GM23248 (cell line): ENCODE data around the gene CHST7. TPM values are rescaled to one million over a fixed set of nuclear protein-coding genes. Genes with fewer than 3 reads are reported as not detected.

Experiments used
- DNase-seq: peaks from one replicate; pipeline ENCODE4 v3.0.0-alpha.2; 2015
- H2AFZ ChIP-seq: fragments of 200-600 bp; sonication (generic); 2 replicates; pipeline ENCODE4 v1.6.1; 2016; ENCODE audit warnings: antibody characterized with exemption
- H3F3A ChIP-seq: fragments of 200-600 bp; sonication (generic); 2 replicates; pipeline ENCODE4 v1.6.1; 2016; ENCODE audit warnings: mild to moderate bottlenecking, antibody characterized with exemption, mixed run types; ENCODE audit not compliant: insufficient read depth
- H3K27ac ChIP-seq: fragments of 200-600 bp; sonication (generic); 2 replicates; pipeline ENCODE4 v1.5.1; 2016; ENCODE audit warnings: mild to moderate bottlenecking
- H3K27me3 ChIP-seq: fragments of 200-600 bp; sonication (generic); replicated peaks from 2 replicates; pipeline ENCODE4 v1.6.1; 2016; ENCODE audit warnings: mild to moderate bottlenecking; ENCODE audit not compliant: insufficient read depth
- H3K36me3 ChIP-seq: fragments of 200-600 bp; sonication (generic); 2 replicates; pipeline ENCODE4 v1.6.1; 2016; ENCODE audit warnings: low read depth, mild to moderate bottlenecking
- H3K4me1 ChIP-seq: fragments of 200-600 bp; sonication (generic); 2 replicates; pipeline ENCODE4 v1.6.1; 2016; ENCODE audit warnings: mild to moderate bottlenecking; ENCODE audit not compliant: insufficient read depth
- H3K4me2 ChIP-seq: fragments of 200-600 bp; sonication (generic); one replicate; pipeline ENCODE4 v1.6.1; 2016; ENCODE audit warnings: mild to moderate bottlenecking; ENCODE audit not compliant: unreplicated experiment
- H3K4me3 ChIP-seq: fragments of 200-600 bp; sonication (generic); 2 replicates; pipeline ENCODE4 v1.5.1; 2016; ENCODE audit warnings: mild to moderate bottlenecking
- H3K79me2 ChIP-seq: fragments of 200-600 bp; sonication (generic); 2 replicates; pipeline ENCODE4 v1.6.1; 2016; ENCODE audit warnings: mild to moderate bottlenecking; ENCODE audit not compliant: insufficient read depth
- H3K9ac ChIP-seq: fragments of 200-600 bp; sonication (generic); 2 replicates; pipeline ENCODE4 v1.6.1; 2016; ENCODE audit warnings: mild to moderate bottlenecking
- H3K9me2 ChIP-seq: fragments of 200-600 bp; sonication (generic); 2 replicates; pipeline ENCODE4 v1.6.1; 2016; ENCODE audit warnings: mixed run types, mild to moderate bottlenecking, moderate library complexity; ENCODE audit not compliant: insufficient read depth
- H3K9me3 ChIP-seq: fragments of 200-600 bp; sonication (generic); one replicate; pipeline ENCODE4 v1.6.1; 2017; ENCODE audit warnings: low read depth
- H4K20me1 ChIP-seq: fragments of 200-600 bp; sonication (generic); 2 replicates; pipeline ENCODE4 v1.6.0; 2016; ENCODE audit not compliant: insufficient read depth
- EZH2 ChIP-seq: fragments of 200-600 bp; sonication (generic); IDR thresholded peaks from 2 replicates; pipeline ENCODE4 v1.6.1; 2018; ENCODE audit warnings: antibody characterized with exemption, mild to moderate bottlenecking; ENCODE audit not compliant: insufficient read depth, poor library complexity, severe bottlenecking
- EZH2phosphoT487 ChIP-seq: fragments of 200-600 bp; sonication (generic); IDR thresholded peaks from 2 replicates; pipeline ENCODE4 v1.6.1; 2018; ENCODE audit warnings: antibody characterized with exemption, moderate library complexity, mild to moderate bottlenecking, low read depth; ENCODE audit not compliant: insufficient read depth
- WGBS, 2 experiments: methylation state at CpG; one replicate each; pipeline ENCODE4 v1.1.6; 2015 to 2017; ENCODE audit warnings: low lambda C conversion rate in 2 of 2, low coverage in 1 of 2; ENCODE audit errors: missing lambda C conversion rate in 2 of 2; 5-methylcytosine and 5-hydroxymethylcytosine counted together
- in situ Hi-C: fragments of 300-500 bp; cut with MboI; formaldehyde crosslinking; loops from 2 replicates; pipeline ENCODE4 v1.15.0; 2020
- polyA plus RNA-seq: library from polyadenylated mRNA; unstranded; fragments of >200 nt; fragmentation: Nextera tagmentation; extraction: Ambion mirVana; gene quantifications from 2 replicates; pipeline ENCODE4 v1.2.1, GENCODE V29; 2016
- total RNA-seq: library from RNA; depleted of rRNA; stranded (reverse); fragments of >200 nt; shearing (Covaris generic); gene quantifications from 2 replicates; pipeline ENCODE4 v1.2.3, GENCODE V29; 2014

CHST7 gene
- total and polyA plus RNA-seq, 2 experiments from 2014 or later, result 9.3 to 17.5 TPM

DNA sequence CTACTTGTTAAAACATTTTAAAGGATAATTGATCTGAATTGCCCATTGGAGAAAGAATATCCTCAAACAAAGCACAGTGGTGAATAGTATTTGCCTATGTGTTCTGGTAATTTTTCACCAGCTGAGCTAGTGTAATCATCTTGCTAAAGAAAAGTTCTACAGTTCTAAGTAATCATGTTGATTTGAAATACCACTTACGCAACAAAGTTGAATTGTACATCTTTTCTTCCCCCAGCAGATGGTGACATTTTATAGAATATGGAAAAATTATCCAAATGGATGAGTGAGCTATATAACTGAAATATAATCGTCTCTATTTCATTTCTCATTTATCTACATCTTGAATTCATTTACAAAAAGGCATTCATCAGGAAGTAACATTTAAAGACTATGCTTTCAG lies 18.6 kb upstream of the CHST7 start:
- Histone ChIP-seq H3K4me3 (no peak overlapping the region), H3F3A (no peaks in the 10 kb centered on the region; the same call in 1 of the 2 replicates), H3K36me3 (no peaks in the 10 kb centered on the region), H3K27ac (no peak overlapping the region), H4K20me1 (no peaks in the 10 kb centered on the region), H3K79me2 (peaks cover 7% of the 10 kb centered on the region), H2AFZ (no peak overlapping the region), H3K9ac (no peak overlapping the region), H3K27me3 (no peaks in the 10 kb centered on the region), H3K9me2 (no peaks in the 10 kb centered on the region), H3K4me1 (0 out of 2 replicates have a peak, but pooled peaks cover 5% of the 10 kb centered on the region), H3K4me2 (no peak overlapping the region), H3K9me3 (no peaks in the 10 kb centered on the region)
- DNase-seq, result peak; percentile 62
- 48 to 50% methylated on average over 2 of the region's 2 CpGs for WGBS, 2 experiments
- in situ Hi-C loops, result loop anchor here (25.0 kb wide), 1 partner anchor 232 kb away; no protein-coding TSS in a partner anchor
- TF ChIP-seq EZH2phosphoT487 (no peak), EZH2 (no peak)

DNA sequence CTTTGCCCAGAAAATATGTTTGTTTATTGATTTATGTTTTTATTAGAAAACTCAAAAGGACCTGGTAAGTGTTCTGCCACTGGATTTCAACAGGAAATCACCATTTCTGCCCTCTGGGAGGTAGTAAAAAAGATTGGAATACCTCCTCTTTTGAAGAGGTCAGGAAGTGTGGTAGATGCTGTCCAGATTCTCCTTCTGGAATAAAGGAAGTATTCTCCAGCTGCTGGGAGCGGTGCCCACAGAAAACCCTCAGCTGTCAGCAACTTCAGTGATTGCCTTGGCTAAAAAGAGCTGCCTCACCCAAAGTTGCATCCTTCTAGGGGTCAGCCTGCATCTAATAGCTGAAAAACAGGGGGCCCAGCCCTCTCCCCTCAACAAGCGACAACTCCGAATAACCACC lies 14.5 kb upstream of the CHST7 start:
- no peaks in the 10 kb centered on the region for H3K79me2 ChIP-seq
- no peak for TF ChIP-seq EZH2
- no peak for TF ChIP-seq EZH2phosphoT487
- H3K27ac ChIP-seq, result no peak overlapping the region
- no peak overlapping the region for H3K9ac ChIP-seq
- H3K4me2 ChIP-seq, result no peak overlapping the region
- no peak overlapping the region for H3K4me3 ChIP-seq
- no peak overlapping the region for H2AFZ ChIP-seq
- no peaks in the 10 kb centered on the region for H3K9me2 ChIP-seq
- DNase-seq, result no peak
- in situ Hi-C loops, result loop anchor here (25.0 kb wide), 1 partner anchor 228 kb away; no protein-coding TSS in a partner anchor
- 75 to 81% methylated on average over 3 of the region's 3 CpGs for WGBS, 2 experiments
- no peaks in the 10 kb centered on the region for H4K20me1 ChIP-seq
- no peaks in the 10 kb centered on the region for H3K36me3 ChIP-seq
- H3K4me1 ChIP-seq, result no peaks in the 10 kb centered on the region
- H3F3A ChIP-seq, result no peaks in the 10 kb centered on the region
- H3K9me3 ChIP-seq, result no peaks in the 10 kb centered on the region
- H3K27me3 ChIP-seq, result no peaks in the 10 kb centered on the region

DNA sequence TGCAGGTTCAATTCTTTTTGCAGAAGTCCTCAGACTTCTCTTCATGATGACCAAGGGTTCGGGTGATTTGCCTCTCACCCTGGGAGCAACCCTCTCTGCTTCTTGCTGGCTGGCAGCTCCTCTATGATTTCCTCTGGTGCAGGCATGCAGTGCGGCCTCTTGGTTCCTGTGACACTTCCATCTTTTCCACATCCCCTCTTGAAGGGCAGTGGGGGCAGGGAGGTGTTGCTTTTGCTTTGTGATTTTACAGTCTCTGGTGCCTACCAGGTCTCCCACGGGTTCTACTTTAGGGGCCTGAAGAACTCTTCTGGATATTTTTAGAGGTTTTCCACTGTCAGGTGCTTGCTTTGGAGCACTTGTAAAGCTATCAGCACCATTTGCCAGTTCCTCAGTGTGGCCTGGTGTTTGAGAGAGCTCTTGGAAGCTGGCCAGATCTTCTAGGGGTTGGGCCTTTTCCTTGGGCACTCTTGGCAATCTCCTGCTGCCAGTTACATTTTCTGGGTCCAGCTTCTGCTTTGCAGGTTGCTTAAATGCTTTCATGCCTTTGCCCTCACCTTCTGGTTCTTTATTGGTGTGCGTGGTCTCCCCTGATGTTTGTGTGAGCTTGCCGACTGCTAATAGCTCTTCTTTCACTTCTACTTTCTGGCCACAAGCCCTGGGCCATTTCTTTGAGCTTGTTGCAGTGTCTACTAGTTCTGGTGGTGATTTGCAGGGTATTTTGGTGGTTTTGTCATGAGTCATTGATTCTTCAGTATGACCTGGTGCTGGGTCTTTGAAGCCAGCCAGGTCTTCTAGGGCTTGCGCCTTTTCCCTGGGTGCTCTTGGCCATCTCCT lies 11.5 kb upstream of the CHST7 start:
- in situ Hi-C loops, result loop anchor here (25.0 kb wide), 1 partner anchor 225 kb away; no protein-coding TSS in a partner anchor
- H3K27ac ChIP-seq, result no peak overlapping the region
- H3K9me2 ChIP-seq, result no peaks in the 10 kb centered on the region
- H3F3A ChIP-seq, result no peaks in the 10 kb centered on the region
- no peaks in the 10 kb centered on the region for H3K4me1 ChIP-seq
- H3K79me2 ChIP-seq, result no peaks in the 10 kb centered on the region
- H3K9me3 ChIP-seq, result no peaks in the 10 kb centered on the region
- H2AFZ ChIP-seq, result no peak overlapping the region
- H3K27me3 ChIP-seq, result no peaks in the 10 kb centered on the region
- 96 to 98% methylated on average over 5 to 6 of the region's 6 CpGs for WGBS, 2 experiments
- H3K9ac ChIP-seq, result no peak overlapping the region
- DNase-seq, result no peak
- H3K36me3 ChIP-seq, result no peaks in the 10 kb centered on the region
- no peak for TF ChIP-seq EZH2phosphoT487
- no peak for TF ChIP-seq EZH2
- H3K4me3 ChIP-seq, result no peak overlapping the region
- H4K20me1 ChIP-seq, result no peaks in the 10 kb centered on the region
- no peak overlapping the region for H3K4me2 ChIP-seq

DNA sequence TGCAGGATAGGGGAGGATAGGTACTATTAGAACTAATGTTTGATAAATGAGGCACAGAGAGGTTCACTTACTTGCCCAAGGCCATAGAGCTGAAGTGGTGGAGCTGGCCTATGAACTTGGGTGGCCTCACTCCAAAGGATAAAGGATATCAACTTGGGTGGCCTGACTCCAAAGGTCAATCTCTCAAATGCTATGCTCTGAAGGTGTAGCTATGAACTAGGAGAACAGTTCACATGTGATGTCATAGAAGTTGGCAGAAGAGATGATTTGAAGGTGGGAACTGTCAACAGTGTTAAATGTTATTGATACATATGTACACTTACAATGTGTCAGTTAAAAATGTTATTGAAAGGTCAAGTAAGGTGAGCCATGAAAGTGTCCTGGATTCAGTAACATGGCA lies 6.2 kb upstream of the CHST7 start:
- H3K79me2 ChIP-seq, result no peaks in the 10 kb centered on the region
- H3K4me2 ChIP-seq, result no peak overlapping the region
- peaks cover 3% of the 10 kb centered on the region for H3F3A ChIP-seq
- H3K9ac ChIP-seq, result no peak overlapping the region
- no peak overlapping the region for H3K4me3 ChIP-seq
- TF ChIP-seq EZH2 (no peak), EZH2phosphoT487 (no peak)
- H3K27me3 ChIP-seq, result no peaks in the 10 kb centered on the region
- no peak overlapping the region for H2AFZ ChIP-seq
- no peaks in the 10 kb centered on the region for H3K36me3 ChIP-seq
- no peak overlapping the region for H3K27ac ChIP-seq
- no peaks in the 10 kb centered on the region for H4K20me1 ChIP-seq
- H3K9me3 ChIP-seq, result no peaks in the 10 kb centered on the region
- no peak for DNase-seq
- in situ Hi-C loops, result loop anchor here (25.0 kb wide), 1 partner anchor 220 kb away; no protein-coding TSS in a partner anchor
- no peaks in the 10 kb centered on the region for H3K4me1 ChIP-seq
- no peaks in the 10 kb centered on the region for H3K9me2 ChIP-seq
